Smooth muscle cell (in vitro differentiated cells): ENCODE measurements around the gene FDX1. TPM values are rescaled to one million over a fixed set of nuclear protein-coding genes. Genes with fewer than 3 reads are reported as not detected.

Experiments
- DNase-seq: peaks from one replicate; lab custom pipeline; 2025; ENCODE audit not compliant: unreplicated experiment; lab: John Stamatoyannopoulos, UW
- H2AFZ ChIP-seq: fragments of 200-600 bp; sonication (generic); 2 replicates; pipeline ENCODE4 v1.6.0; 2016; ENCODE audit warnings: antibody characterized with exemption, low read depth, mild to moderate bottlenecking
- H3F3A ChIP-seq: fragments of 200-600 bp; sonication (generic); 2 replicates; pipeline ENCODE4 v1.6.0; 2017; ENCODE audit warnings: antibody characterized with exemption, low read depth
- H3K27ac ChIP-seq: fragments of 200-600 bp; sonication (generic); 2 replicates; pipeline ENCODE4 v1.5.1; 2016; ENCODE audit warnings: low read depth, mild to moderate bottlenecking
- H3K27me3 ChIP-seq: fragments of 200-600 bp; sonication (generic); 2 replicates; pipeline ENCODE4 v1.6.1; 2016; ENCODE audit warnings: low read depth, mild to moderate bottlenecking
- H3K36me3 ChIP-seq: fragments of 200-600 bp; sonication (generic); 2 replicates; pipeline ENCODE4 v1.5.1; 2016; ENCODE audit warnings: low read depth
- H3K4me1 ChIP-seq: fragments of 200-600 bp; sonication (generic); 2 replicates; pipeline ENCODE4 v1.5.1; 2016; ENCODE audit warnings: low read depth
- H3K4me2 ChIP-seq: fragments of 200-600 bp; sonication (generic); 2 replicates; pipeline ENCODE4 v1.6.0; 2016; ENCODE audit warnings: mild to moderate bottlenecking
- H3K4me3 ChIP-seq: fragments of 200-600 bp; sonication (generic); 2 replicates; pipeline ENCODE4 v1.5.1; 2016; ENCODE audit warnings: mild to moderate bottlenecking
- H3K79me2 ChIP-seq: fragments of 200-600 bp; sonication (generic); 2 replicates; pipeline ENCODE4 v1.6.0; 2016; ENCODE audit warnings: low read depth, mild to moderate bottlenecking
- H3K9ac ChIP-seq: fragments of 200-600 bp; sonication (generic); 2 replicates; pipeline ENCODE4 v1.6.0; 2016; ENCODE audit warnings: low read depth
- H3K9me3 ChIP-seq: fragments of 200-600 bp; sonication (generic); replicated peaks from 2 replicates; pipeline ENCODE4 v1.5.1; 2016; ENCODE audit warnings: low read depth
- H4K20me1 ChIP-seq: fragments of 200-600 bp; sonication (generic); 2 replicates; pipeline ENCODE4 v1.6.0; 2016; ENCODE audit warnings: low read depth
- WGBS: methylation state at CpG from one replicate; pipeline ENCODE4 v1.1.7; 2016; ENCODE audit warnings: low lambda C conversion rate; 5-methylcytosine and 5-hydroxymethylcytosine counted together
- polyA plus RNA-seq: library from polyadenylated mRNA; unstranded; fragments of >200 nt; fragmentation: Nextera tagmentation; extraction: Ambion mirVana; gene quantifications from 2 replicates; pipeline ENCODE4 v1.2.1, GENCODE V29; 2016
- total RNA-seq: library from RNA; depleted of rRNA; stranded (reverse); fragments of >200 nt; gene quantifications from 2 replicates; pipeline ENCODE4 v1.2.3, GENCODE V29; 2014
- TF ChIP-seq, protein P1 (sequence below): fragments of 200-600 bp; sonication (generic); IDR thresholded peaks from 2 replicates; pipeline ENCODE4 v1.5.1; 2017; ENCODE audit warnings: borderline replicate concordance, mild to moderate bottlenecking, antibody characterized with exemption; ENCODE audit not compliant: insufficient read depth, poor library complexity, severe bottlenecking

Gene FDX1
- total and polyA plus RNA-seq, 2 experiments from 2014 or later, result 6.7 to 8.5 TPM

- Histone ChIP-seq H3F3A (no peaks in the 10 kb centered on the region), H3K4me3 (no peak overlapping the region), H3K4me1 (no peaks in the 10 kb centered on the region), H3K27me3 (no peaks in the 10 kb centered on the region), H4K20me1 (no peaks in the 10 kb centered on the region), H3K36me3 (no peaks in the 10 kb centered on the region), H3K4me2 (no peak overlapping the region), H2AFZ (no peak overlapping the region), H3K9me3 (no peaks in the 10 kb centered on the region), H3K79me2 (no peaks in the 10 kb centered on the region), H3K27ac (no peak overlapping the region), H3K9ac (no peak overlapping the region)
- DNase-seq, result no peak
- 36% methylated on average over 1 of the region's 1 CpG for WGBS
- TF ChIP-seq, protein P1, sequence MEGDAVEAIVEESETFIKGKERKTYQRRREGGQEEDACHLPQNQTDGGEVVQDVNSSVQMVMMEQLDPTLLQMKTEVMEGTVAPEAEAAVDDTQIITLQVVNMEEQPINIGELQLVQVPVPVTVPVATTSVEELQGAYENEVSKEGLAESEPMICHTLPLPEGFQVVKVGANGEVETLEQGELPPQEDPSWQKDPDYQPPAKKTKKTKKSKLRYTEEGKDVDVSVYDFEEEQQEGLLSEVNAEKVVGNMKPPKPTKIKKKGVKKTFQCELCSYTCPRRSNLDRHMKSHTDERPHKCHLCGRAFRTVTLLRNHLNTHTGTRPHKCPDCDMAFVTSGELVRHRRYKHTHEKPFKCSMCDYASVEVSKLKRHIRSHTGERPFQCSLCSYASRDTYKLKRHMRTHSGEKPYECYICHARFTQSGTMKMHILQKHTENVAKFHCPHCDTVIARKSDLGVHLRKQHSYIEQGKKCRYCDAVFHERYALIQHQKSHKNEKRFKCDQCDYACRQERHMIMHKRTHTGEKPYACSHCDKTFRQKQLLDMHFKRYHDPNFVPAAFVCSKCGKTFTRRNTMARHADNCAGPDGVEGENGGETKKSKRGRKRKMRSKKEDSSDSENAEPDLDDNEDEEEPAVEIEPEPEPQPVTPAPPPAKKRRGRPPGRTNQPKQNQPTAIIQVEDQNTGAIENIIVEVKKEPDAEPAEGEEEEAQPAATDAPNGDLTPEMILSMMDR, result no peak
Measured at GRCh38 chr11:110512026-110512425, 82.3 kb downstream of the FDX1 start.

GRCh38 chr11:110513259-110513801 lies 83.6 kb downstream of the FDX1 start:
- TF ChIP-seq, protein P1, result no peak
- Histone ChIP-seq H3K9ac (no peak overlapping the region), H3F3A (no peaks in the 10 kb centered on the region), H3K4me1 (no peaks in the 10 kb centered on the region), H4K20me1 (no peaks in the 10 kb centered on the region), H3K9me3 (no peaks in the 10 kb centered on the region), H3K79me2 (no peaks in the 10 kb centered on the region), H3K27ac (no peak overlapping the region), H3K4me2 (no peak overlapping the region), H3K36me3 (no peaks in the 10 kb centered on the region), H3K27me3 (no peaks in the 10 kb centered on the region), H2AFZ (no peak overlapping the region), H3K4me3 (no peak overlapping the region)
- 90% methylated on average over 12 of the region's 12 CpGs for WGBS
- DNase-seq, result no peak

- 90% methylated on average over 13 of the region's 13 CpGs for whole genome bisulfite sequencing
- Histone ChIP-seq H4K20me1 (no peaks in the 10 kb centered on the region), H3K27me3 (no peaks in the 10 kb centered on the region), H3K4me1 (no peaks in the 10 kb centered on the region), H3K9ac (no peak overlapping the region), H3K4me3 (no peak overlapping the region), H3K79me2 (no peaks in the 10 kb centered on the region), H2AFZ (no peak overlapping the region), H3K9me3 (no peaks in the 10 kb centered on the region), H3F3A (no peaks in the 10 kb centered on the region), H3K4me2 (no peak overlapping the region), H3K27ac (no peak overlapping the region), H3K36me3 (no peaks in the 10 kb centered on the region)
- TF ChIP-seq, protein P1, result no peak
- no peak for DNase-seq
Measured at GRCh38 chr11:110513846-110514437, 84.2 kb downstream of the FDX1 start.

Other genes starting within 250 kb of the FDX1 start
- gene RDX, start 133.3 kb upstream of the FDX1 start, total RNA-seq, result 146 and 165 TPM in 2 replicates
- gene RDX, start 133.3 kb upstream of the FDX1 start, polyA plus RNA-seq, result 137 and 217 TPM in 2 replicates